A549 (cell line): ENCODE results near the gene PDE7B.

Experiments used
- CTCF ChIP-seq: fragments of >200 bp; sonication (Bioruptor Twin); formaldehyde crosslinking; IDR thresholded peaks from 3 replicates; pipeline ENCODE4 v1.5.1; 2016
- EP300 ChIP-seq, 2 experiments: fragments of >200 bp; sonication (Bioruptor Twin); formaldehyde crosslinking; IDR thresholded peaks; 2 replicates in 1 of 2; 3 replicates in 1 of 2; pipeline ENCODE4 v1.6.1; 2016 to 2017
- ESRRA ChIP-seq: fragments of 150-350 bp; IDR thresholded peaks from 2 replicates; pipeline ENCODE4 v1.6.1; 2014; ENCODE audit warnings: mild to moderate bottlenecking, low read length, borderline replicate concordance
- MAFK ChIP-seq: fragments of 450-650 bp; IDR thresholded peaks from 2 replicates; pipeline ENCODE4 v1.6.1; 2014; ENCODE audit not compliant: partially characterized antibody
- MAZ ChIP-seq: fragments of 150-350 bp; IDR thresholded peaks from 2 replicates; pipeline ENCODE4 v1.6.1; 2014; ENCODE audit warnings: antibody characterized with exemption, low read depth, low read length, borderline replicate concordance
- MYC ChIP-seq: IDR thresholded peaks from 2 replicates; pipeline ENCODE4 v1.6.1; 2012; ENCODE audit warnings: mild to moderate bottlenecking, inconsistent platforms, low read length, improper control_type of control experiment, borderline replicate concordance
- ZFP36 ChIP-seq: fragments of 450-650 bp; IDR thresholded peaks from 2 replicates; pipeline ENCODE4 v1.6.1; 2014; ENCODE audit warnings: borderline replicate concordance; ENCODE audit not compliant: partially characterized antibody
- TF ChIP-seq, protein P1 (sequence below): IDR thresholded peaks from 2 replicates; pipeline ENCODE4 v1.6.1; 2012
- TF ChIP-seq, protein P2 (sequence below): IDR thresholded peaks from 2 replicates; pipeline ENCODE4 v1.6.1; 2012; ENCODE audit warnings: low read depth, borderline replicate concordance

DNA sequence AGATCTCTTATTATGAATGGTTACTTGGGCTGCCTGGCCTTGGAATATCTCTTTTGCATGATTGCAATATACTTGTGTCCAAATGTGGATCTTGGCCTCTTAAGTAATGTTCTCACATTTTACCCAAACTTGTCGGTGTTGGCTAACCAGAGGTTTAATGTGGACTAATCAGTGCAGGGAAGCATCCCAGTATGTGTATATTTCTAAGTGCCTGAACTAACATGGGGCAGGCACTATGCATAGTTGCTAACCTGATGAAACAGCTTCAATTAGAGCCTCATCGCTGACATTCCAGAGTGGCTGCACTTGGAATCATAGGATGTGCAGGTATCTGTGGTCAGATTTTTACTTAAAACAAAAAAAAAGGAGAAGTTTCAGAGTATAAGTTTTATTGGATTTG, 160.0 kb downstream of the PDE7B start:
- TF ChIP-seq, protein P1, sequence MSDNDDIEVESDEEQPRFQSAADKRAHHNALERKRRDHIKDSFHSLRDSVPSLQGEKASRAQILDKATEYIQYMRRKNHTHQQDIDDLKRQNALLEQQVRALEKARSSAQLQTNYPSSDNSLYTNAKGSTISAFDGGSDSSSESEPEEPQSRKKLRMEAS, result no peak
- TF ChIP-seq ZFP36, result no peak
- no peak for TF ChIP-seq MYC
- no peak for TF ChIP-seq MAZ
- TF ChIP-seq, protein P2, sequence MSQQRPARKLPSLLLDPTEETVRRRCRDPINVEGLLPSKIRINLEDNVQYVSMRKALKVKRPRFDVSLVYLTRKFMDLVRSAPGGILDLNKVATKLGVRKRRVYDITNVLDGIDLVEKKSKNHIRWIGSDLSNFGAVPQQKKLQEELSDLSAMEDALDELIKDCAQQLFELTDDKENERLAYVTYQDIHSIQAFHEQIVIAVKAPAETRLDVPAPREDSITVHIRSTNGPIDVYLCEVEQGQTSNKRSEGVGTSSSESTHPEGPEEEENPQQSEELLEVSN, result no peak
- no peak for TF ChIP-seq EP300 (IDR thresholded peaks at IDR 0.05)
- TF ChIP-seq CTCF, result no peak
- TF ChIP-seq MAFK, result no peak
- TF ChIP-seq ESRRA, result no peak
